GM12891 (cell line): ENCODE data around the gene PDHX.
"Not testable (repeated sequence)": the region's sequence is repeated elsewhere in the genome, so short reads cannot be mapped to it uniquely, and the experiment has no call there.

Experiments
- DNase-seq: peaks from one replicate; pipeline ENCODE4 v3.0.0; 2011; ENCODE audit warnings: low spot score; ENCODE audit not compliant: insufficient read length
- FAIRE-seq: peaks from 2 replicates; lab custom pipeline; 2011; peaks lifted over from hg19 to GRCh38; lab: Jason Lieb, UNC
- PAX5 ChIP-seq: IDR thresholded peaks from 2 replicates; pipeline ENCODE4 v1.6.1; 2011; ENCODE audit warnings: low read length, moderate library complexity, mild to moderate bottlenecking; ENCODE audit not compliant: insufficient read depth, severe bottlenecking
- POLR2A ChIP-seq: IDR thresholded peaks from 2 replicates; pipeline ENCODE4 v1.6.1; 2011; ENCODE audit warnings: low read depth, low read length, control low read depth
- POLR2AphosphoS5 ChIP-seq: IDR thresholded peaks from 2 replicates; pipeline ENCODE4 v1.6.1; 2011; ENCODE audit warnings: low read depth, low read length, control low read depth
- POU2F2 ChIP-seq: IDR thresholded peaks from 2 replicates; pipeline ENCODE4 v1.6.1; 2011; ENCODE audit warnings: low read depth, mild to moderate bottlenecking, control low read depth, low read length, moderate library complexity
- SPI1 ChIP-seq: IDR thresholded peaks from 2 replicates; pipeline ENCODE4 v1.6.1; 2011; ENCODE audit warnings: low read depth, low read length, control low read depth
- TAF1 ChIP-seq: IDR thresholded peaks from 2 replicates; pipeline ENCODE4 v1.6.1; 2011; ENCODE audit warnings: low read depth, low read length, control low read depth

The PDHX gene

GRCh38 chr11:35012467-35013191, 96.2 kb downstream of the PDHX start:
- no peak for DNase-seq
- peak; percentile 76 for FAIRE-seq
- TF ChIP-seq POLR2AphosphoS5, result no peak
- TF ChIP-seq POLR2A, result no peak
- TF ChIP-seq POU2F2, result no peak
- no peak for TF ChIP-seq TAF1
- peak; percentile 33 for TF ChIP-seq SPI1
- peak; percentile 2 for TF ChIP-seq PAX5

- DNase-seq (no peak), FAIRE-seq (peak; percentile 74)
- TF ChIP-seq POU2F2 (no peak), SPI1 (no peak), PAX5 (no peak), POLR2A (no peak), POLR2AphosphoS5 (no peak), TAF1 (no peak)
Observed at GRCh38 chr11:35013514-35014233, 97.3 kb downstream of the PDHX start.

GRCh38 chr11:35014346-35014745, 97.9 kb downstream of the PDHX start:
- TF ChIP-seq POLR2AphosphoS5 (no peak), PAX5 (no peak), POLR2A (no peak), SPI1 (no peak), TAF1 (no peak), POU2F2 (no peak)
- no peak for DNase-seq

GRCh38 chr11:35015621-35016387, 99.4 kb downstream of the PDHX start:
- no peak for TF ChIP-seq SPI1
- TF ChIP-seq POU2F2, result no peak
- TF ChIP-seq POLR2AphosphoS5, result no peak
- FAIRE-seq, result no peak
- DNase-seq, result no peak

More at GRCh38 chr11:35014346-35014745, 97.9 kb downstream of the PDHX start:
- FAIRE-seq, result no peak

- TF ChIP-seq SPI1 (no peak), POU2F2 (no peak), POLR2A (no peak), POLR2AphosphoS5 (no peak), TAF1 (no peak), PAX5 (no peak)
- no peak for FAIRE-seq
- DNase-seq, result no peak
Observed at GRCh38 chr11:35016916-35017315, 100.5 kb downstream of the PDHX start.

- no peak for DNase-seq
- no peak for FAIRE-seq
- TF ChIP-seq POLR2AphosphoS5 (no peak), SPI1 (no peak), PAX5 (no peak), POU2F2 (no peak), TAF1 (no peak), POLR2A (no peak)
Observed at GRCh38 chr11:35017528-35018342, 101.3 kb downstream of the PDHX start.

- DNase-seq (no peak), FAIRE-seq (no peak)
- no peak for TF ChIP-seq PAX5
- no peak for TF ChIP-seq TAF1
- TF ChIP-seq POLR2AphosphoS5, result no peak
- TF ChIP-seq SPI1, result no peak
- TF ChIP-seq POLR2A, result no peak
- TF ChIP-seq POU2F2, result no peak
Observed at GRCh38 chr11:35021589-35021988, 105.2 kb downstream of the PDHX start.

- FAIRE-seq, DNase-seq: not testable (repeated sequence)
Observed at GRCh38 chr11:35023940-35024339, 107.5 kb downstream of the PDHX start.

- not testable (repeated sequence) for FAIRE-seq, DNase-seq
Observed at GRCh38 chr11:35028007-35028406, 111.6 kb downstream of the PDHX start.
